GM23248 (cell line): ENCODE measurements around the gene SEC24D.

Experiments
- EZH2 ChIP-seq: fragments of 200-600 bp; sonication (generic); IDR thresholded peaks from 2 replicates; pipeline ENCODE4 v1.6.1; 2018; ENCODE audit warnings: antibody characterized with exemption, mild to moderate bottlenecking; ENCODE audit not compliant: insufficient read depth, poor library complexity, severe bottlenecking
- EZH2phosphoT487 ChIP-seq: fragments of 200-600 bp; sonication (generic); IDR thresholded peaks from 2 replicates; pipeline ENCODE4 v1.6.1; 2018; ENCODE audit warnings: antibody characterized with exemption, moderate library complexity, mild to moderate bottlenecking, low read depth; ENCODE audit not compliant: insufficient read depth

DNA sequence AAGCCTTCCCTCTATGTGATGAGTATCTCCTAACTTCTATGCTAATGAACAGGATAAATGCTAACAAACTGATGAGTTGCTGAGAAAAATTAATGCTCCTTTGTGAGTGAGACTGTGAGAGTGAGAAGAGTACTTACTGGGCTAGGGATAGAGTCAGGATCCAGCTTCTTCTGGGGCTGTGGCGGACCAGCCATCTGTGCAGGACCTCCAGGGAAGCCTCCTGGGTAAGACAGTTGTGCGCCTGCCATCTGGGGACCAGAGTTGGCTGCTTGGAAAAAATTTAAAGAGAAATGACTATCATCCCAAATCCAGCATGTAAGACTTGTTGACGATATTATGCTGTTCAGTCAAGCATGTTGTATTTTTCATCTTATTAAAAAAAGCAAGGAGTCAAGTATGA lies 21.0 kb downstream of the SEC24D start:
- no peak for TF ChIP-seq EZH2
- TF ChIP-seq EZH2phosphoT487, result no peak
